ENCODE results near the gene KIF2A.

KIF2A gene

GRCh38 chr5:62374090-62374489, 68.1 kb downstream of the KIF2A start:
- no peak for DNase-seq (ENCODE audit: low read depth in 1 of 2, low spot score in 1 of 2)

DNA sequence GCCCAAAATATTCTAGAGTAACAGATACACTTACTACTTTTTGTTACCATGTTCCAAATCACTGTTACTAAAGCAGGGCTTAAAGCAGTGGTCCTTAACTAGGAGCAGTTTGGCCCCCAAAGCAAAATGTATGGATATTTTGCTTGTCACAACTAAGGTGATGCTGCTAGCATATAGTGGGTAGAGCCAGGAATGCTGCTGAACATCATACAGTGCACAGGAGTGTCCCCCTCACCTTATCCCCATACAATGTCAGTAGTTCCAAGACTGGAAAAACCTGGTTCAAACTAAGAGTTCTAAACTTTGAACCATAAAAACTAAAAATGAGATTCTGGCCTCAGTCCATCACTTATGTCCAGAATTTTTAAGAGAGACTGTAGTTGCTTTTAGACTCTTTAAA, 69.6 kb downstream of the KIF2A start:
- DNase-seq (ENCODE audit: low read depth in 1 of 2, low spot score in 1 of 2), result no peak

- no peak for DNase-seq (ENCODE audit: low read depth in 1 of 2, low spot score in 1 of 2)
These were observed 70.1 kb downstream of the KIF2A start for GRCh38 chr5:62376064-62376463.

- no peak for DNase-seq (ENCODE audit: low read depth in 1 of 2, low spot score in 1 of 2)
These were observed 79.1 kb downstream of the KIF2A start for GRCh38 chr5:62385131-62385530.

- DNase-seq (ENCODE audit: low read depth in 1 of 2, low spot score in 1 of 2), result no peak
These were observed 79.9 kb downstream of the KIF2A start for GRCh38 chr5:62385816-62386400.

GRCh38 chr5:62386824-62387223, 80.8 kb downstream of the KIF2A start:
- DNase-seq (ENCODE audit: low read depth in 1 of 2, low spot score in 1 of 2), result no peak

DNA sequence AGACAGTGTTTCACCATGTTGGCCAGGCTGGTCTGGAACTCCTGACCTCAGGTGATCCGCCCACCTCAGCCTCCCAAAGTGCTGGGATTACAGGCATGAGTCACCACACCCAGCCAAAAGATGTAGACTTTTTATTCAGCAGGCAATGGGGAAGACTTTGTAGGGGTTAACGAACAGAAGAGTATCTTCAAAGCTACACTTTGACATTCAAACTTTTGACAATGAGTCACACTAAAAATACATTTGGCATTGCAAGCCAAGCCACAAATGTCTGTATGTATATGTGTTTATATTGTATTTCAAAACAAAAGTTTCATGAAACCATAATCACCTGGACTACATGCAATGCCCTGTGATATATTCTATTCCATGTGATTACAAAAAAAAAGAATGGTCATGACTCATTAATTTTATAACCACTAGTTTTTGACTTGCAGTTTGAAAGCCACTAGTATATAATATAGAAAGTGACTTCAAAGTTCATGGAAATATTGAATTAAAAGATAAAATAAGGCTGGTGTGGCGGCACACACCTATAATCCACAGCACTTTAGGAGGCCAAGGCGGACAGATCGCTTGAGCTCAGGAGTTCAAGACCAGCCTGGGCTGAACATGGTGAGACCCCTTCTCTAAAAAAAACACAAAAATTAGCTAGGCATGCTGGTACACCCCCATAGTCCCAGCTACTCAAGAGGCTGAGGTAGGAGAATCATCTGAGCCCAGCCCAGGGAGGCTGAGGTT, 89.4 kb downstream of the KIF2A start:
- no peak for DNase-seq (ENCODE audit: low read depth in 1 of 2, low spot score in 1 of 2)

DNA sequence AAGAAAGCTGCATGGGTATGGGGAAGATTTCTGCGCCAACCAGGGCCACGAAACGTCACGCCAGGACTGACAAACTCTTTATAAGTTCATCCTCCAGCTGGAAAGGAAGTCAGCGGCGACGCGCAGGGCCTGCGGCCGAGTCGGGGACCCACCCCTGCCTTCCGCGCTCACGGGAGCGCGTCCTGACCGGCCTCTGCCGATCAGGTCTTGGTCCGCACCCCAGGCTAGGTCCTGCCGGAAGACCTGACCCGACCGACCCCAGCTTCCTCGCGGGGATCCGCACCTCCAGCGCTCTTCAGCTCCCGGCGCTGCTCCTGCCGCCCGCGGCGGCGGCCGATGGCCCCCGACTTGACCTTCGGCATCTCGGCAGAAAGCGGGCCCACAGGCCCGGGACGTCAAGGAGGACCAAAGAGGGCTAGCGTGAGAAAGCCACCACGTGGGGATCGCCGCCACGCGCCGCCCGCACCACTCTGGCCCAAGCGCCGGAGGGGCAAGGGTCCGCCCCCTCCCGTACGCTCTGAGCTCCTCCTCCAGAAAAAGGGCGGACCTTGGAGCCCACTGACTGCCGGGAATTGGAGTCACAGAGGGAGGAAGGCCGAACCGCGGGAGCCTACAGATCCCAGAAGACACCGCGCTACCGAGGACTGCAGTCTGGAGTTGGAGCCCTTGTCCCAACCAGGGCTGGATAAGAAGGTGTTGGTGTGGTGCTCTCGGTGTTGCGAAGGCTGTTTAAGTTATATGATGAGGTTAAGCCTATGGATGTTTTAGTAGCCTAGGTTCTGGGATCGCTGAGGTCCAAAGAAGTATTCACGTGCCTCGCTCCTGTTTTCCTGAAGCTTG, 97.6 kb downstream of the KIF2A start, which contains the start of gene DIMT1:
Gene DIMT1 (minus strand): TSS at position 495 of the 840 bp plus-strand sequence. CDS start 133 bp downstream, at position 362.
- DNase-seq (ENCODE audit: low read depth in 1 of 2, low spot score in 1 of 2), result peak; percentile 79

DNA sequence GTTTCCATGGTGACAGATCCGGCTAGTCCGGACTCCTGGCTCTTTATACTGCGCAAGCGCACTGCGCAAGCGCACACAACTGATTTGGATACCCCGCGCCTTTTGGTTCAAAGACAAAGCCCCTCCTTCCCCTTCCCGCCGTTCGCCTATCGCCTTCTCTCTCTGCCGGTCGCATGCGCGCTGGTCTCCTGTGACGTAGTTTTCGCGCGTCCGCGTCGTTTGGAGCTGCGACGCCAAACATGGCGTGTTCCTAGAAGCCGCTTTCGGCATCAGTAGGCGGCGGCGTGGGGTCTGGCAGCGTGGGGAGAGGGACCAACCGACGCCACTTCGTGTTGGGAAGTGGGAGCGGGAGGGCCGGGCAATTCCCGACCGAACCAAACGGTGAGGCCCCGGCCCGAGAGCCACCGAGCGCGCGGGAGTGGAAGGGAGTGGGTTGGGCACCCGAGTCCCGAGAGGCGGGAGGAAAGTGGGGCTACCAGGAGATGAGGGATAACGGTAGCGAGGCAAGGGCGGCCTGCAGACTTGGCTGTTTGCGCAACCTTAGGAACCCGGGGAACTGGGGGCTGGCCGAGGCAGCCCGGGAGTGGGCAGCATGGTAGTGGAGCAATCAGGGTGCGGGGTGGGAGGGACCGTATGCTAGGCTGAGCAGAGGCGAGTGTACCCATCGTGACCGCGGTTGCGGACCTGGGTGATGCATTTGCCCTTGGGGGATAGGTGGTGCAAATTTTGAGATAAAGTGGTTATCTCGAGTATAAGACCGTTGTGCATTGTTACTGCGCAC, 106.7 kb downstream of the KIF2A start, which contains the start of gene IPO11:
Gene IPO11 (plus strand): TSS at position 215 of the 781 bp plus-strand sequence. CDS start 24,517 bp downstream, outside the sequence.
- DNase-seq (ENCODE audit: low read depth in 1 of 2, low spot score in 1 of 2), result peak; percentile 95 to 97

- DNase-seq (ENCODE audit: low read depth in 1 of 2, low spot score in 1 of 2), result no peak
These were observed 107.7 kb downstream of the KIF2A start for GRCh38 chr5:62413711-62414110.

GRCh38 chr5:62418462-62419076, 112.6 kb downstream of the KIF2A start:
- no peak for DNase-seq (ENCODE audit: low read depth in 1 of 2, low spot score in 1 of 2)

- no peak for DNase-seq (ENCODE audit: low read depth in 1 of 2, low spot score in 1 of 2)
These were observed 113.6 kb downstream of the KIF2A start for GRCh38 chr5:62419609-62420008.

DNA sequence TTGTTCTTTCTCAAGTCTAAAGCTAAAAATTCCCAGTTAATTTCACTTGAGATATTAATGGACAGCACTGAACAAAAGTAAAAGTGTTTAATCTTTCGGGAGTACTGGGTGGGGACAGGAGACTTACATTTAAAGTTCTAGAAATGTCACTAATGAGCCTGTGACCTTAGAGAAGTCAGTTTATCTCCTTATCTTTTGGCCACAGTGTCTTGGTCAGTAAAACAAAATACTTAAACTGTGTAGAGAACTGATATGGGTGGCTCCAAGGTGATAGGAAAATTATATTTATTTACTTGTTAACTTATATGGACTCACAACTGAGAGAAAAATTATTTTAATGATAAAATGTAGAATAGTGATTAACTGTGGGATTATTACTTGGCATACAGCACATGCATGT, 115.4 kb downstream of the KIF2A start:
- no peak for DNase-seq (ENCODE audit: low read depth in 1 of 2, low spot score in 1 of 2)

DNA sequence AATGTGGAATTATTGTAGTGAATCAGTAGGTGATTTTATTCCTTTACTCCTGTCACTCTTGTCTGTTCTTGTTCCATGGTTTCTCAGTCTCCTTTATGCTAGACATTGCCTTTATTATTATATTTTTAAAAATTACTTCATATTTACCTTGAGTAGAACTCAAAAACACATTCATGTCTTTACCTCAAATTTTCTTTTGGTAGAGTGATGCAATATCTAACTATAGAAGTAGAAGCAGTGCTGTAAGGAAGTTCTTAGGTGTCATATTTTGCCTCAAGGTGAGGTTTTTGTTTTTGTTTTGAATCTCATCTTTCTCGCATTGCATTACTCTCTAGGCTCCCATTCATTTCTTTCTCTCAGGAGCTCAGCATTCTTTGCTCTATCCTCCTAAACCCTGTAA, 118.8 kb downstream of the KIF2A start:
- no peak for DNase-seq (ENCODE audit: low read depth in 1 of 2, low spot score in 1 of 2)

DNA sequence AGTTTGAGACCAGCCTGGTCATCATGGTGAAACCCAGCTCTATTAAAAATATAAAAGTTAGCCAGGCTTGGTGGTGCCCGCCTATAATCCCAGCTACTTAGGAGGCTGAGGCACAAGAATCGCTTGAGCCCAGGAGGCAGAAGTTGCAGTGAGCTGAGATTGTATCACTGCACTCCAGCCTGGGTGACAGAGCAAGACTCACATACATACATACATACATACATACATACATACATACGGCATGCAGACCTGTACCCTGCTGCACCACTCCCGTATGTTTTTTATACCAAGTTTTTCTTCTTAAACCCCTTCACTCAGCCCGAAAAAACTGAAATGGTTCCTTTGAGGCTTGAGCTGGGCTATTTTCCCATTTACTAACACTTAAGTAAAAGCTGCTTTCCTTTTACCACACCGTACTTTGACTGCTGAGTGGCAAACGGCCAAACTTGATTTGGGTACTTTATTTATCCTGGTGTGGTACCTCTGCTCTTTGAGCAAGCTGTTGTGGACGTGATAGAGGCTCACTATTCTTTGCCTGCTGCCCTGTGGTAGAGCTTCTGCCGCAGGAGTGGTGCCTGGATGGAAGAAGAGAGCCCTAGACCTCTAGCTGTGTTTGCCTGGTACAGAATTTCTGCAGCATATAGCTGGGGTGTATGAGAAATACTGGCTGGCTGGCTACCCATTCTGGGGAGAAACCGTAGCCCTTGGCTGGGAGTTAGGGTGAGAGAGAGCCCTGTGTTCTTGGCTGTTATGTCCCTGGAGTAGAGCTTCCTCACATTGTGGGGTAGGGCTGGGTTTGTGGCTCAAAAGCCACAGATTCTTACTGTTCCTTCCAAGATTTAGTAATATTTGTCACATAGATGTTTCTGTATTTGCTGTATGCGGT, 126.0 kb downstream of the KIF2A start:
- no peak for DNase-seq (ENCODE audit: low read depth in 1 of 2, low spot score in 1 of 2)

- DNase-seq (ENCODE audit: low read depth in 1 of 2, low spot score in 1 of 2), result no peak
These were observed 126.6 kb downstream of the KIF2A start for GRCh38 chr5:62432621-62433064.
